HepG2 (cell line): ENCODE measurements around the gene AXIN2.

Experiments
- CTCF ChIP-seq: sonication (generic); formaldehyde crosslinking; IDR thresholded peaks from 2 replicates; pipeline ENCODE4 v1.5.0; 2020; ENCODE audit warnings: mild to moderate bottlenecking, missing genetic modification reagents, moderate library complexity
- EZH2 ChIP-seq: conservative IDR thresholded peaks from 2 replicates; pipeline ENCODE4 v1.6.1; 2012; ENCODE audit warnings: mild to moderate bottlenecking, low read depth, low read length, moderate library complexity
- FOXA3 ChIP-seq: IDR thresholded peaks from 2 replicates; pipeline ENCODE4 v1.6.1; 2016; ENCODE audit warnings: missing genetic modification reagents, missing compliant biosample characterization
- POLR2AphosphoS5 ChIP-seq: IDR thresholded peaks from 2 replicates; pipeline ENCODE4 v1.6.1; 2012; ENCODE audit warnings: low read depth, low read length
- TARDBP ChIP-seq: sonication (generic); formaldehyde crosslinking; IDR thresholded peaks from 2 replicates; pipeline ENCODE4 v1.8.0; 2022; ENCODE audit warnings: mild to moderate bottlenecking, missing genetic modification reagents
- ZMYM4 ChIP-seq: sonication (generic); formaldehyde crosslinking; IDR thresholded peaks from 2 replicates; pipeline ENCODE4 v1.8.1; 2023; ENCODE audit warnings: mild to moderate bottlenecking, missing genetic modification reagents
- ZNF160 ChIP-seq: sonication (generic); formaldehyde crosslinking; IDR thresholded peaks from 2 replicates; pipeline ENCODE4 v1.8.0; 2022; ENCODE audit warnings: mild to moderate bottlenecking, inconsistent platforms, missing genetic modification reagents
- ZNF512 ChIP-seq: sonication (generic); formaldehyde crosslinking; IDR thresholded peaks from 2 replicates; pipeline ENCODE4 v1.4.0; 2020; ENCODE audit warnings: mild to moderate bottlenecking, missing genetic modification reagents

- no peak for TF ChIP-seq ZNF160 (CRISPR knock-in tag)
- no peak for TF ChIP-seq ZNF512 (CRISPR knock-in tag)
- TF ChIP-seq EZH2 = no peak
- 0 out of 2 replicates have a peak, but pooled peaks have one; percentile 25 for TF ChIP-seq ZMYM4 (CRISPR knock-in tag)
- no peak for TF ChIP-seq CTCF
- TF ChIP-seq POLR2AphosphoS5 = peak; percentile 76
- no peak for TF ChIP-seq TARDBP (CRISPR knock-in tag)
- peak; percentile 2; the same call in 1 of the 2 replicates for TF ChIP-seq FOXA3
Observed at GRCh38 chr17:65560628-65561451, 608 bp downstream of the AXIN2 start.
